Measurements from ENCODE around the gene DCUN1D2. TPM values are rescaled to one million over a fixed set of nuclear protein-coding genes. Genes with fewer than 3 reads are reported as not detected.

The DCUN1D2 gene
- total RNA-seq, 3 donors from 2014 or later = 15.8 to 22.4 (median 16.4) TPM

- peaks cover 0 to 5% of the 10 kb centered on the region in 2 donors for H3K9me3 ChIP-seq
- H3K4me1 ChIP-seq = no peaks in the 10 kb centered on the region
- no peak for DNase-seq (ENCODE audit: low spot score in 2 of 2)
- no peaks in the 10 kb centered on the region for H3K36me3 ChIP-seq
- TF ChIP-seq CTCF (IDR thresholded peaks at IDR 0.05) = no peak
- no peak for TF ChIP-seq POLR2A (IDR thresholded peaks at IDR 0.05)
- TF ChIP-seq POLR2AphosphoS5 (IDR thresholded peaks at IDR 0.05) = no peak
- H3K27ac ChIP-seq = no peak overlapping the region
- H3K27me3 ChIP-seq = no peaks in the 10 kb centered on the region
- H3K4me3 ChIP-seq = no peak overlapping the region
- intact Hi-C loops (cut with DNase I; ENCODE audit: low total_unique reads) = no loop called here
Observed at GRCh38 chr13:113519556-113519955, 29.0 kb upstream of the DCUN1D2 start.

- H3K36me3 ChIP-seq = no peaks in the 10 kb centered on the region
- intact Hi-C loops (cut with DNase I; ENCODE audit: low total_unique reads) = no loop called here
Observed at GRCh38 chr13:113518076-113518803, 27.7 kb upstream of the DCUN1D2 start.

GRCh38 chr13:113514847-113515246 lies 24.3 kb upstream of the DCUN1D2 start:
- no peak for DNase-seq (ENCODE audit: low spot score in 2 of 2)
- intact Hi-C loops (cut with DNase I; ENCODE audit: low total_unique reads) = no loop called here
- Histone ChIP-seq H3K36me3 (peaks cover 7% of the 10 kb centered on the region), H3K4me1 (no peaks in the 10 kb centered on the region), H3K4me3 (no peak overlapping the region), H3K27ac (no peak overlapping the region), H3K9me3 (no peaks in the 10 kb centered on the region), H3K27me3 (no peaks in the 10 kb centered on the region)
- TF ChIP-seq CTCF (IDR thresholded peaks at IDR 0.05) (no peak), POLR2A (IDR thresholded peaks at IDR 0.05) (no peak)

More at GRCh38 chr13:113518076-113518803, 27.7 kb upstream of the DCUN1D2 start:
- peaks cover 0 to 5% of the 10 kb centered on the region in 2 donors for H3K9me3 ChIP-seq
- H3K27ac ChIP-seq = no peak overlapping the region
- TF ChIP-seq POLR2AphosphoS5 (IDR thresholded peaks at IDR 0.05) (no peak), POLR2A (IDR thresholded peaks at IDR 0.05) (no peak), CTCF (IDR thresholded peaks at IDR 0.05) (no peak)
- H3K4me1 ChIP-seq = no peaks in the 10 kb centered on the region
- no peaks in the 10 kb centered on the region for H3K27me3 ChIP-seq
- no peak for DNase-seq (ENCODE audit: low spot score in 2 of 2)
- no peak overlapping the region for H3K4me3 ChIP-seq

GRCh38 chr13:113513761-113514160 lies 23.2 kb upstream of the DCUN1D2 start:
- Histone ChIP-seq H3K4me3 (no peak overlapping the region), H3K36me3 (peaks cover 7% of the 10 kb centered on the region), H3K27me3 (no peaks in the 10 kb centered on the region), H3K27ac (no peak overlapping the region), H3K9me3 (no peaks in the 10 kb centered on the region), H3K4me1 (no peaks in the 10 kb centered on the region)
- no peak for DNase-seq (ENCODE audit: low spot score in 2 of 2)
- TF ChIP-seq POLR2A (IDR thresholded peaks at IDR 0.05) = no peak
- intact Hi-C loops (cut with DNase I; ENCODE audit: low total_unique reads) = no loop called here

- H3K4me3 ChIP-seq = no peak overlapping the region
- H3K36me3 ChIP-seq = peaks cover 7% of the 10 kb centered on the region
- H3K27me3 ChIP-seq = no peaks in the 10 kb centered on the region
- no peaks in the 10 kb centered on the region for H3K4me1 ChIP-seq
- intact Hi-C loops (cut with DNase I; ENCODE audit: low total_unique reads) = no loop called here
- no peak for DNase-seq (ENCODE audit: low spot score in 2 of 2)
- TF ChIP-seq CTCF (IDR thresholded peaks at IDR 0.05) (no peak), POLR2A (IDR thresholded peaks at IDR 0.05) (no peak), POLR2AphosphoS5 (IDR thresholded peaks at IDR 0.05) (no peak)
- H3K27ac ChIP-seq = no peak overlapping the region
- H3K9me3 ChIP-seq = no peaks in the 10 kb centered on the region
Observed at GRCh38 chr13:113511361-113511760, 20.9 kb upstream of the DCUN1D2 start.

Measured in breast epithelium (tissue), 4 donors.